GM19035 (cell line): ENCODE results near the gene PLTP.
"Not testable (repeated sequence)": the region's sequence is repeated elsewhere in the genome, so short reads cannot be mapped to it uniquely, and the experiment has no call there.

Experiments
- ATAC-seq: cut with Tn5 transposase; IDR thresholded peaks from one replicate; pipeline ENCODE4 v1.9.1; 2021; ENCODE audit not compliant: unreplicated experiment

PLTP gene

GRCh38 chr20:45944965-45945677 lies 33.2 kb upstream of the PLTP start:
- ATAC-seq: no peak

- ATAC-seq: no peak
Measured at GRCh38 chr20:45944151-45944964, 32.4 kb upstream of the PLTP start.

GRCh38 chr20:45943613-45944012 lies 31.7 kb upstream of the PLTP start:
- no peak for ATAC-seq

GRCh38 chr20:45940469-45940868 lies 28.5 kb upstream of the PLTP start:
- ATAC-seq: no peak

- no peak for ATAC-seq
Measured at GRCh38 chr20:45940053-45940452, 28.1 kb upstream of the PLTP start.

- ATAC-seq: no peak
Measured at GRCh38 chr20:45938727-45939438, 26.9 kb upstream of the PLTP start.

GRCh38 chr20:45937765-45938164 lies 25.8 kb upstream of the PLTP start:
- no peak for ATAC-seq

- peak; percentile 12 for ATAC-seq
Measured at GRCh38 chr20:45935416-45936046, 23.6 kb upstream of the PLTP start.

- peak; percentile 76 for ATAC-seq
Measured at GRCh38 chr20:45934586-45935415, 22.8 kb upstream of the PLTP start, which contains the start of gene PCIF1. Gene PCIF1, plus strand, starts transcription at chr20:45934683. Its CDS starts 4,317 bp downstream, at chr20:45939000.

GRCh38 chr20:45934046-45934585 lies 22.2 kb upstream of the PLTP start:
- peak; percentile 18 for ATAC-seq

GRCh38 chr20:45933266-45934045 lies 21.5 kb upstream of the PLTP start:
- ATAC-seq: no peak

- ATAC-seq: not testable (repeated sequence)
Measured at GRCh38 chr20:45931680-45932079, 19.7 kb upstream of the PLTP start.

- no peak for ATAC-seq
Measured at GRCh38 chr20:45927071-45927878, 15.3 kb upstream of the PLTP start.

GRCh38 chr20:45926731-45927070 lies 14.7 kb upstream of the PLTP start:
- ATAC-seq: no peak

- no peak for ATAC-seq
Measured at GRCh38 chr20:45925821-45926506, 14.0 kb upstream of the PLTP start.

GRCh38 chr20:45924391-45925261 lies 12.7 kb upstream of the PLTP start:
- no peak for ATAC-seq
